Upper lobe of right lung (tissue), 1 donor: Measurements from ENCODE around the gene OR10H3. TPM values are rescaled to one million over a fixed set of nuclear protein-coding genes. Genes with fewer than 3 reads are reported as not detected.
"Not testable (repeated sequence)": the region's sequence is repeated elsewhere in the genome, so short reads cannot be mapped to it uniquely, and the experiment has no call there.

Experiments used
- ATAC-seq: fragments of 200-7000 bp; cut with Tn5 transposase; one replicate; pipeline ENCODE4 v1.9.1; 2020; ENCODE audit warnings: mild to moderate bottlenecking, moderate library complexity
- DNase-seq: peaks from one replicate; pipeline ENCODE4 v3.0.0-alpha.2; 2020
- H3K27ac ChIP-seq: fragments of 200-600 bp; one replicate; pipeline ENCODE4 v1.8.0; 2022
- H3K27me3 ChIP-seq: fragments of 200-600 bp; one replicate; pipeline ENCODE4 v1.8.0; 2022; ENCODE audit warnings: mild to moderate bottlenecking
- H3K36me3 ChIP-seq: fragments of 200-600 bp; one replicate; pipeline ENCODE4 v1.8.0; 2022
- H3K4me1 ChIP-seq: fragments of 200-600 bp; one replicate; pipeline ENCODE4 v1.8.0; 2022
- H3K4me3 ChIP-seq: fragments of 200-600 bp; one replicate; pipeline ENCODE4 v1.8.0; 2022; ENCODE audit warnings: mild to moderate bottlenecking
- H3K9me3 ChIP-seq: fragments of 200-600 bp; one replicate; pipeline ENCODE4 v1.8.0; 2022
- CTCF ChIP-seq: fragments of 200-600 bp; IDR thresholded peaks from one replicate; pipeline ENCODE4 v1.8.0; 2022; ENCODE audit warnings: antibody characterized with exemption
- intact Hi-C: fragments of 100-400 bp; cut with DNase I; formaldehyde crosslinking; loops from one replicate; pipeline ENCODE4 v1.11.0; 2022
- total RNA-seq: library from RNA; stranded (reverse); fragmentation: NEBNext Ultra II Directional; extraction: Animal tissue kit (Norgen Biotek cat#: 25700); gene quantifications from one replicate; pipeline ENCODE4 v1.2.1, GENCODE V29; 2021
- donor health status: DM: no; HTN: yes; CAD: no; lungs with severe emphysema.

OR10H3 gene
- total RNA-seq, 1 donor from 2014 or later, result not detected

GRCh38 chr19:15780610-15781418 lies 43.0 kb downstream of the OR10H3 start:
- H3K36me3 ChIP-seq, result no peaks in the 10 kb centered on the region
- TF ChIP-seq CTCF, result no peak
- no peak for DNase-seq
- H3K9me3 ChIP-seq, result no peaks in the 10 kb centered on the region
- no peaks in the 10 kb centered on the region for H3K27me3 ChIP-seq
- no peak overlapping the region for H3K4me3 ChIP-seq
- peak; percentile 11 for ATAC-seq
- H3K27ac ChIP-seq, result peak overlapping the region; percentile 61
- peaks cover 9% of the 10 kb centered on the region for H3K4me1 ChIP-seq
- intact Hi-C loops, result no loop called here

GRCh38 chr19:15781661-15782060 lies 43.9 kb downstream of the OR10H3 start:
- H3K27me3 ChIP-seq, result no peaks in the 10 kb centered on the region
- peaks cover 9% of the 10 kb centered on the region for H3K4me1 ChIP-seq
- ATAC-seq, result no peak
- no peak overlapping the region for H3K27ac ChIP-seq
- no peaks in the 10 kb centered on the region for H3K9me3 ChIP-seq
- no peak overlapping the region for H3K4me3 ChIP-seq
- intact Hi-C loops, result no loop called here
- no peak for DNase-seq
- TF ChIP-seq CTCF, result no peak
- H3K36me3 ChIP-seq, result no peaks in the 10 kb centered on the region

- Histone ChIP-seq H3K27me3 (no peaks in the 10 kb centered on the region), H3K4me1 (peaks cover 9% of the 10 kb centered on the region), H3K36me3 (no peaks in the 10 kb centered on the region), H3K9me3 (no peaks in the 10 kb centered on the region), H3K27ac (no peak overlapping the region), H3K4me3 (no peak overlapping the region)
- no peak for DNase-seq
- no peak for ATAC-seq
- intact Hi-C loops, result no loop called here
- TF ChIP-seq CTCF, result no peak
Observed at GRCh38 chr19:15782211-15782610, 44.4 kb downstream of the OR10H3 start.

- H3K4me3 ChIP-seq, intact Hi-C loops, ATAC-seq: not testable (repeated sequence)
Observed at GRCh38 chr19:15782896-15783295, 45.1 kb downstream of the OR10H3 start.

GRCh38 chr19:15787611-15788155 lies 49.9 kb downstream of the OR10H3 start, which contains the start of gene OR10H5:
TSS of gene OR10H5 (plus strand) at chr19:15787661. CDS start at chr19:15794049, 6,388 bp downstream.
- intact Hi-C loops, result no loop called here
- Histone ChIP-seq H3K36me3 (no peaks in the 10 kb centered on the region), H3K9me3 (no peaks in the 10 kb centered on the region), H3K4me3 (no peak within 1 kb of the TSS), H3K27ac (no peak within 1 kb of the TSS), H3K27me3 (no peaks in the 10 kb centered on the region), H3K4me1 (no peaks in the 10 kb centered on the region)
- no peak for TF ChIP-seq CTCF
- no peak for DNase-seq
- ATAC-seq, result no peak

More at GRCh38 chr19:15782896-15783295, 45.1 kb downstream of the OR10H3 start:
- H3K27me3 ChIP-seq, DNase-seq, H3K27ac ChIP-seq, H3K9me3 ChIP-seq, H3K4me1 ChIP-seq, H3K36me3 ChIP-seq: not testable (repeated sequence)

GRCh38 chr19:15788594-15789270 lies 50.9 kb downstream of the OR10H3 start:
- H3K4me1 ChIP-seq, result no peaks in the 10 kb centered on the region
- no peak for TF ChIP-seq CTCF
- no peaks in the 10 kb centered on the region for H3K9me3 ChIP-seq
- no peak overlapping the region for H3K27ac ChIP-seq
- intact Hi-C loops, result no loop called here
- ATAC-seq (no peak), DNase-seq (no peak)
- H3K36me3 ChIP-seq, result no peaks in the 10 kb centered on the region
- H3K4me3 ChIP-seq, result no peak overlapping the region
- no peaks in the 10 kb centered on the region for H3K27me3 ChIP-seq
